Measurements from ENCODE around the gene EEF1AKMT1.

Gene EEF1AKMT1

GRCh38 chr13:20799726-20800416 lies 26.1 kb upstream of the EEF1AKMT1 start:
- no peak for TF ChIP-seq REST (IDR thresholded peaks at IDR 0.05; ENCODE audit: insufficient read depth in 1 of 2, low read depth in 2 of 2, low read length in 2 of 2)
- TF ChIP-seq TAF1 (IDR thresholded peaks at IDR 0.05; ENCODE audit: borderline replicate concordance, insufficient read depth, low read length) = no peak
- no peak for TF ChIP-seq POLR2AphosphoS5 (IDR thresholded peaks at IDR 0.05; ENCODE audit: low read depth, low read length)
- no peak for TF ChIP-seq FOXP2 (optimal IDR thresholded peaks at IDR 0.05; ENCODE audit: borderline replicate concordance, extremely low read depth, extremely low read length, insufficient read depth)
- no peak for TF ChIP-seq SIN3A (IDR thresholded peaks at IDR 0.05; ENCODE audit: borderline replicate concordance, insufficient read depth, low read length)

DNA sequence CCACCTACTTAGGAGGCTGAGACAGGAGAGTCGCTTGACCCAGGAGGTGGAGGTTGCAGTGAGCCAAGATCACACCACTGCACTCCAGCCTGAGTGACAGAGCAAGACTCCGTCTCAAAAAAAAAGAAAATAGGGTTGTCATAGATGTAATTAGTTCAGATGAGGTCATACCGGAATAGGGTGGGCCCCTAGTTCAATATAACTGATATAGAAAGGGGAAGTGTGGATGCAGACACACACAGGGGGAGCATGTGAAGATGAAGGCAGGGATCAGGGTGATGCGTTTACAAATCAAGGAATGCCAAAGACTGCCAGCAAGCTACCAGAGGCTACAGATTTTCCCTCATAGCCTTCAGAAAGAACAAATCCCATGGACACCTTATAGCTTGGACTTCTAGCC lies 24.3 kb upstream of the EEF1AKMT1 start:
- TF ChIP-seq FOXP2 (optimal IDR thresholded peaks at IDR 0.05; ENCODE audit: borderline replicate concordance, extremely low read depth, extremely low read length, insufficient read depth) (no peak), REST (IDR thresholded peaks at IDR 0.05; ENCODE audit: insufficient read depth in 1 of 2, low read depth in 2 of 2, low read length in 2 of 2) (no peak), TAF1 (IDR thresholded peaks at IDR 0.05; ENCODE audit: borderline replicate concordance, insufficient read depth, low read length) (no peak), POLR2AphosphoS5 (IDR thresholded peaks at IDR 0.05; ENCODE audit: low read depth, low read length) (no peak), SIN3A (IDR thresholded peaks at IDR 0.05; ENCODE audit: borderline replicate concordance, insufficient read depth, low read length) (no peak)

DNA sequence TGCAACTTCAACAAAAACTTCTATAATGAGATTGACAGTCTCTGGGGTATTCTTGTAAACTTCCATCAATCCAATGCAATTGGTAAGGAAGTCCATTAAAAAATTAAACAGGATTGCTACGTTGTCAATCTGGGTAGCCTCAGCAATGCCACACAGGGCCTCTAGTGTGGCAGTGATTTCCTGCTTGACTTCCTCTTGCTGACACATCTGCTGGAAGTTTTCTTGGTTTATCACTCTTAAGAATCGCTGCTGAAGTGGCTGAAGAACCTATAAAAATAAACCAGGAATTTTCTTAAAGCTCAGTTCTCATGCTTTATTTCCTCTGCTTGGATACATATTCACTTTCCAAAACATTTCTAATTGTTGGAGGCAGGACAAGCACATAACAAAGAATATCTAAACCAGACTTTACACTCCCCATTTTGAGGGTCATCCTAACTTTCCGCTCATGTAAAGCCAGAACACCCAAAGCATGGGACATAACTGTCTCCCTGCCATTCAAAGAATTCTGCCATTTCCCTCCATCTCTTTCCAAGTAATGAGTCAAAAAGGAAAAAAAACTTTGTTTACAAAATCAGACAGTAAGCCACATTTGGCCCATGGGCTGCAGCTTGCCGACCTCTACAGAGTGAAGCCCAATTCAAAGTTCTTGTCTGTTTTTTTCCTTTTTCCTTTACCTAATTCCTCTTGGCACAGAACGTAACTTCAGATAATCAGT lies 23.2 kb upstream of the EEF1AKMT1 start:
- TF ChIP-seq REST (IDR thresholded peaks at IDR 0.05; ENCODE audit: insufficient read depth in 1 of 2, low read depth in 2 of 2, low read length in 2 of 2) (no peak), SIN3A (IDR thresholded peaks at IDR 0.05; ENCODE audit: borderline replicate concordance, insufficient read depth, low read length) (no peak), FOXP2 (optimal IDR thresholded peaks at IDR 0.05; ENCODE audit: borderline replicate concordance, extremely low read depth, extremely low read length, insufficient read depth) (no peak), POLR2AphosphoS5 (IDR thresholded peaks at IDR 0.05; ENCODE audit: low read depth, low read length) (no peak), TAF1 (IDR thresholded peaks at IDR 0.05; ENCODE audit: borderline replicate concordance, insufficient read depth, low read length) (no peak)

DNA sequence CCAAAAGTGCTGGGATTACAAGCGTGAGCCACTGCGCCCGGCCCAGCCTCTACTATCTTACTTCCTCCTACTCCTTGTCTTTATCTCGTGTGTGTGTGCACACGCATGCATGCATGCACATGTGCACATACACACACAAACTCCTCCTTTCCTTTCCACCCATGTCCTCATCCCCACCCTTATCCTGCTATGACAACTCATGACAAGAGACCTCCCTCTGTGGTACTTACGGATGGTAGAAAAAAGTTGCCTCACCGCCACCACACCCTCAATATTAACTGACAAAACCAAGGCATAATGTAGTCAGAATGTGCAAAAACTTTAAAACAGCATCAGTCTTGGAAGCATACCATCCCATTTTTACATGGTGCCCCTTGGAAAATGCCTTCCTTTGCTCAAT lies 15.9 kb upstream of the EEF1AKMT1 start:
- TF ChIP-seq REST (IDR thresholded peaks at IDR 0.05; ENCODE audit: insufficient read depth in 1 of 2, low read depth in 2 of 2, low read length in 2 of 2) (no peak), TAF1 (IDR thresholded peaks at IDR 0.05; ENCODE audit: borderline replicate concordance, insufficient read depth, low read length) (no peak), POLR2AphosphoS5 (IDR thresholded peaks at IDR 0.05; ENCODE audit: low read depth, low read length) (no peak), FOXP2 (optimal IDR thresholded peaks at IDR 0.05; ENCODE audit: borderline replicate concordance, extremely low read depth, extremely low read length, insufficient read depth) (no peak), SIN3A (IDR thresholded peaks at IDR 0.05; ENCODE audit: borderline replicate concordance, insufficient read depth, low read length) (no peak)
